C1 segment of cervical spinal cord (tissue), 14 donors: ENCODE results near the gene TRPM2.
A peak's percentile ranks its signal among the peaks of the same experiment; 100 is the strongest.

Experiments used
- DNase-seq, 14 donors: peaks; one replicate each; lab custom pipeline; 2025; lab: John Stamatoyannopoulos, UW

TRPM2 gene

GRCh38 chr21:44374601-44375280, 21.3 kb downstream of the TRPM2 start:
- DNase-seq, result no peak

GRCh38 chr21:44375281-44375651, 21.8 kb downstream of the TRPM2 start:
- DNase-seq, result peak in 1 of 14 donors; percentile 39

- DNase-seq, result no peak
These were observed 22.4 kb downstream of the TRPM2 start for GRCh38 chr21:44375761-44376241.

GRCh38 chr21:44376606-44377005, 23.2 kb downstream of the TRPM2 start:
- no peak for DNase-seq

GRCh38 chr21:44377201-44377921, 23.9 kb downstream of the TRPM2 start:
- no peak for DNase-seq

GRCh38 chr21:44377922-44378645, 24.7 kb downstream of the TRPM2 start:
- no peak for DNase-seq

- no peak for DNase-seq
These were observed 25.5 kb downstream of the TRPM2 start for GRCh38 chr21:44378646-44379514.

- DNase-seq, result no peak
These were observed 26.1 kb downstream of the TRPM2 start for GRCh38 chr21:44379515-44379848.

- no peak for DNase-seq
These were observed 26.8 kb downstream of the TRPM2 start for GRCh38 chr21:44379991-44380865.

GRCh38 chr21:44380876-44381275, 27.5 kb downstream of the TRPM2 start:
- DNase-seq, result no peak

- no peak for DNase-seq
These were observed 28.5 kb downstream of the TRPM2 start for GRCh38 chr21:44381874-44382273.

- DNase-seq, result no peak
These were observed 29.1 kb downstream of the TRPM2 start for GRCh38 chr21:44382536-44382935.

GRCh38 chr21:44383216-44383615, 29.8 kb downstream of the TRPM2 start:
- no peak for DNase-seq

- no peak for DNase-seq
These were observed 31.5 kb downstream of the TRPM2 start for GRCh38 chr21:44384968-44385367.

- DNase-seq, result no peak
These were observed 35.9 kb downstream of the TRPM2 start for GRCh38 chr21:44389335-44389734.

GRCh38 chr21:44390886-44391285, 37.5 kb downstream of the TRPM2 start:
- no peak for DNase-seq

- DNase-seq, result no peak
These were observed 38.1 kb downstream of the TRPM2 start for GRCh38 chr21:44391345-44392091.

- no peak for DNase-seq
These were observed 38.8 kb downstream of the TRPM2 start for GRCh38 chr21:44392185-44392584.

GRCh38 chr21:44392916-44393315, 39.5 kb downstream of the TRPM2 start:
- no peak for DNase-seq

- no peak for DNase-seq
These were observed 41.3 kb downstream of the TRPM2 start for GRCh38 chr21:44394733-44395132.
